ENCODE results near the gene COL13A1.

Gene COL13A1

DNA sequence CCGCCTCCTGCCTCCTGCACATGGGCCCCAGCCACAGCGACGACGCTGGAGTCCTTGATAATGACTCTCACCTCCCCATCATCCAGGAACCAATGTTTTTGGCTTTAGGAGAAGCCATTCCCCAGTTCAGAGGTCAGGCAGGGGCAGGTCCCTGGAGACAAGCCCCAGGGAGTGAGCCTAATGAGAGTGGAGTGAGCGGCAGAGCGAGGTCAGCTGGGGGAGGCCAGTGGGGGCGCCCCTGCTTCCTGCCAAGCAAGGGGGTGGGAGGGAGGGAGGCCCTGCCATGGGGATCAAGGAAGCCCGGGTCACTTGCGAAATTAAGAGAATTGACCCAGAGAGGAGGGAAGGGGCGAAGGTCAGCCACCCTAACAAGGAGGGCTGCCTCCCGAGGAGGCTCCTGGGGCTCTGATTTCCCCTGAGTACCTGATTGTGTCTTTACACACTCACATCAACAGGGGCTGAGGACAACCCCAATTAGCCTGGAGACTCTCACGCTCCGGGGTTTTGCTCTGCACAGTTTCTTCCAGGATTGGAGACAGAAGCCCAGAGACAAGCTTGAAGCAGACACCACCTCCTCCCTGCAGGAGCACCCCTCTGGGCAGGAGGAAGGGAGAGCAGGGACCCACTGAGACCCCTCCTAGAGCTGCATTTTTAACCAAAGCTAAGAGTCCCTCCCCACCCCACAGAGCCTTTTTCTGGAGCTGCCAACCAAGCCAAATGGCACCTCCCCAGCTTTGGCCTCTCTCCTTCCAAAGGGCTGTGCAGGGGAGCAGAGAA lies 112.1 kb downstream of the COL13A1 start:
- no peak for DNase-seq

DNA sequence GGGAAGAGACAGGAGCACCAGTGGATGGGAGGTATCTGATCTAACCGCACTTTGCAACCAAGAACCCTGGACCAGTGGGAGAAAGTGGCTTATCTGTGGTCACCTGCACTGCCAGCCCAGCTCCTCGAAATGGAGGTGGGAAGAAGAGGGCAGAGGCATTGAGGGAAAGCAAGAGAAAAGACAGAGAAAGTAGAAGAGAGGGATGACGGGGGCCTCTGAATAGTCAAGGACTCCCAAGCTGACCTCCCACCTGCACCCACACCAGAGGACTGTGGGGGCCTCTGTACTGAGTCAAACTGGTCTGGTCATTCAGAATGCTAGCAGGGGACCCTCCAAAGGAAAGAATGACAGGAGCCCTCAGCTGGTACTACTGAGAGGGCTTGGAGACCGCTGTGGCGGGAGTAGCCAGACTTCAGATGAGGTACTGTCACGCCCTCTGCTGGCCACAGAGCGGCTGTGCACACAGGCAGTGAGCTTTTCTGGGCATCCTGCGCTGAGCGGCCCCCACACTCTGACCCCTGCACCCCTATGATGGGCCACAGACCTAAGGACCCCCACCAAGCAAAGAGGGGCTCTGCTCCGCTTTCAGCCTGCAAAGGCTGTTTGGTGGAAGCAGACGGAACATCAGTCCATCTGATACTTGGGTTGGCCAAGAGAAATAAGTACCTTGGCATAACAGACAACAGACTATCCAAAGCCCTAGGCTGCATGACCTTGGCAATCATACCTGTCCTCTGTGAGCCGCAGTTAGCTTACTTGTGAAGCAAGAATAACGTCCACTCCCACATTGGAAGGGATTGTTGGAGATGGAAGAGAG lies 112.9 kb downstream of the COL13A1 start:
- peak; percentile 37 for DNase-seq

GRCh38 chr10:69915215-69915560 lies 113.5 kb downstream of the COL13A1 start:
- DNase-seq = no peak

DNA sequence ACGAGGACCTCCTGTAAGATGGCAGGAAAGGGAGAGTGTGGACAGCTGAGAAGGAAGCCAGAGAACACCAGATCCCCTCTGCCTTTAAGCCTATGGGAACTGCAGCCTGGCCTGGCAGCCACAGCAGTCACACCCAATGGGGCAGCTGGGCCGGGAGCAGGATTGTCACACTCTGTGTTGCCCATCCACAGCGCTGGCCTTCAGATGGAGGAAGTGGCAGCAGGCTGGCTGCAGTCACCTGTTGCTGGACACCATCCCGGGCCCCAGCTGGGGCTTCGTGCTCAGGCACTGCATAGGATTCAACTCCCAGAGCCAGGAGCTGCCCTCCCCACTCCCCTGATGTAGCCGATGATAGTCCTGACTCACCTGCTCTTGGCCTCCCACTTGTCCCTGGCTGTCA lies 114.4 kb downstream of the COL13A1 start:
- DNase-seq = no peak

DNA sequence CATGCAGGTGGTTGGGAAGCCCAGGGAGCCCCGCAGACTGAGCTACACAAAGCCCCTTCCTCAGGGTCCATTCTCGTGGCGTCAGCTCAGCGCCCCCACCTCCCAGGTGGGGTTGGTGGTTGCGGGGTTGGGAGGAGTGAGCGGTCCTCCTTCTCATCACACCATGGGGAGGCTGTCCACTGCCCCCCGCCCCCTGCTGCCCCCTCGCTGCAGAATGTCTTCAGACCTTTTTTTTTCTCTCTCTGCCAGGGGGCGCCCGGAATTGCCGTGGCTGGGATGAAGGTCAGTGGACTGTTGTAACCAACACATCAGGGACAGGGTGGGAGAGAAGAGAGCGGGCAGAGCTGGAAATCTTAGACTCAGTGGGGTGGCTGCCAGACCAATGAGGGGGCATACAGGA lies 116.3 kb downstream of the COL13A1 start:
- DNase-seq = no peak

- DNase-seq = no peak
Measured at GRCh38 chr10:69919250-69919649, 117.5 kb downstream of the COL13A1 start.

GRCh38 chr10:69925111-69925510 lies 123.4 kb downstream of the COL13A1 start:
- no peak for DNase-seq

- DNase-seq = no peak
Measured at GRCh38 chr10:69928339-69928738, 126.6 kb downstream of the COL13A1 start.

DNA sequence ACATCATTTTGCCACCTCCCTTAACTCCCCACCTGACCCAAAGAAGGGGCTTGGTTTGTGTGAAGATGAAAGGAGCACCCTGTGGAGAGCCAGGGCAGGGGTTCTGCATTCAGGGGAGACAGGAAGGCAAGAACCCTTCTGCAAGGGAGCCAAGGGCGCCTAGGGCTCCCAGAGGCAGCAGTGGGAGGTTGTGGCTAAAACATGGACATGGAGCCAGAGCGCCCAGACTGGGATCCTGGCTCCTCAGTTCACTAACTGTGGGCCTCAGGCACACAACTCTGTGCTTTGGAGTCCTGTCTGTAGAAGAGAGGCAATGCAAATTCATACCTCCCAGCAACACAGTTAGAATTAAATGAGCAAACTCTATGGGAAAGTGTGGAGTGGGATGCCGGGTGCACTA lies 127.9 kb downstream of the COL13A1 start:
- DNase-seq = no peak

- DNase-seq = no peak
Measured at GRCh38 chr10:69934768-69935167, 133.1 kb downstream of the COL13A1 start.

- DNase-seq = no peak
Measured at GRCh38 chr10:69936091-69936490, 134.4 kb downstream of the COL13A1 start.

DNA sequence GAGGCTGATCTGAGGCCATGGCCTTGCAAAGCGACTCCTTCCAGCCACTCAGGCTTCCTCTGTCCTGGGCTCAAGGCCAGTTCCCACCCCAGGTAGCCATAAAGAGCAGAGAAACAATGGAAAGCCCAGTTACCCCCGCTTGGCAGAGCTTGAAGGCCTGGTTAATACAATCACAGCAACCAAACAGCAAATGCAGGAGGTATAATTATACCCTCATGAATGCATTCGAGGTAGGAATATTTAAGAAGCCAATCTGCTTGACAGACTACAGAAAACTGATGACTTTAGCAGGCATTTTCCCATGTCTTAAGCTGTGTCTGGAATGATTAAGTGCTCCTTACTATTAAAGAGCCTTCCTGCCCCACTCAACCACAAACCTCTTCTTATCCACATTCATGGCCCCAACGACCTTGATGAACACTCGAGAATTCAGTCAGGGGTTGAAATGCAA lies 136.9 kb downstream of the COL13A1 start:
- no peak for DNase-seq

GRCh38 chr10:69939061-69939460 lies 137.4 kb downstream of the COL13A1 start:
- DNase-seq = no peak

GRCh38 chr10:69939481-69939880 lies 137.8 kb downstream of the COL13A1 start:
- DNase-seq = no peak

GRCh38 chr10:69941730-69942129 lies 140.0 kb downstream of the COL13A1 start:
- DNase-seq = no peak

- no peak for DNase-seq
Measured at GRCh38 chr10:69943292-69943820, 141.7 kb downstream of the COL13A1 start.

DNA sequence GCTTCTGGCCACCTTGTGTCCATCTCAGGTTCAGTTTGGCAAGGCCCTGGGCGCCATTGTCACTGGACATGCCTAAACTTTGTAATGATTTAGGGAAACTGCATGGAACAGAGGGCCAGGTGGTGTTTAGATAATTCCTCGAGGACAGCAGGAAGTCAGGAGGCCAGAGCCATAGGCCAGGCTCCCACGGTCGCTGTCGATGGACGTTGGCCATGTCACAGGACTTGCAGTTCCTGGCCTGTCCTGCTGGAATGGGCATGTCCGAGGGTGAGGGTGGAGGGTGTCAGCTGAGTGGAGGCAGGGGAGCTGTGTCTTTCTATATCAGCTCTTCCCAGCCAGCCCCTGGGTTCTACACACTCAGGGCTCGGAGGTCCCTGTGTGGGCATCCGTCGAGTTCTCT lies 143.1 kb downstream of the COL13A1 start:
- no peak for DNase-seq

GRCh38 chr10:69948261-69948660 lies 146.6 kb downstream of the COL13A1 start:
- DNase-seq = no peak

DNA sequence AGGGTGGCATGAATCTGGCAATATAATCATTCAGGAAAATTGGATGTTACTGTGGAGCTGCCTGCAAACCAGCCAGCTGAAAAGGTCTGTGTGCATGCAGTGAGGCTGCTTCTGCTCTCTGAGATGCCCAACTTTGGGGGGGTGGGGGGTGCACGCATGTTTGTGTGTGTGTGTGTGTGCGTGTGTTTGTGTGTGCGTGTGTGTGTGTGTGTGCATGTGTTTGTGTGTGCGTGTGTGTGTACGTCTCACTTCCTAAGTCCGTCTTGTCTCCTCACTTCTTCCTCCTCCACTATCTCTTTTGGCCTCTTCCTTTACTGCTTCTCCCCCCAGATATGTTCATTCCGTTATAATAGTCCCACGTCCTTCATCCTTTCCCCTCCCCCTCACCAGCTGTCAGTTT lies 148.1 kb downstream of the COL13A1 start:
- no peak for DNase-seq

- no peak for DNase-seq
Measured at GRCh38 chr10:69951658-69952057, 150.0 kb downstream of the COL13A1 start.

- no peak for DNase-seq
Measured at GRCh38 chr10:69952069-69952800, 150.5 kb downstream of the COL13A1 start.

GRCh38 chr10:69952821-69953221 lies 151.1 kb downstream of the COL13A1 start:
- no peak for DNase-seq

DNA sequence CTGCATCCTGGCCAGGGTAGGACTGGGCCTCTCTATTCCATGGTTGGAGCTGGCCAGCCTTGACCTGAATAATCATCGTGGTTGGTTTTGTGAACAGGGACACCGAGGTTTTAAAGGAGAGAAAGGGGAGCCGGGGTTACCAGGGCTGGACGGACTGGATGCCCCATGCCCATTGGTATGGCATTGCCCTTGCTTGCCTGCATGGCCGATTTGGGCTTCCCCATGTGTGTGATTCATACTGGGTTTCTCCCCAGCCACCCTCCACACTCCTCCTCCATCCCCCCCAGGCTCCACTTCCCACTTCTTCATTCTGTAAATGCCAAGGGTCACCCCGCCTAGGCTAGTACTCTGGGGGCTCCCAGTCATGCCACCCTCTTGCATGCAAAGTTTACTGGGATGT lies 152.1 kb downstream of the COL13A1 start:
- no peak for DNase-seq

Data from NCI-H1048 (cell line).